HG02885 (cell line): ENCODE data around the gene ARHGAP26.
"Not testable (repeated sequence)": the region's sequence is repeated elsewhere in the genome, so short reads cannot be mapped to it uniquely, and the experiment has no call there.

Experiments used
- ATAC-seq: cut with Tn5 transposase; IDR thresholded peaks from one replicate; pipeline ENCODE4 v1.9.1; 2021; ENCODE audit warnings: mild to moderate bottlenecking; ENCODE audit not compliant: unreplicated experiment, poor library complexity

Gene ARHGAP26

GRCh38 chr5:143182901-143183820 is 413.0 kb downstream of the ARHGAP26 start:
- peak; percentile 73 for ATAC-seq

GRCh38 chr5:143183989-143184388 is 413.8 kb downstream of the ARHGAP26 start:
- no peak for ATAC-seq

- no peak for ATAC-seq
These were observed 416.4 kb downstream of the ARHGAP26 start for GRCh38 chr5:143186623-143187022.

GRCh38 chr5:143187495-143187894 is 417.3 kb downstream of the ARHGAP26 start:
- peak; percentile 22 for ATAC-seq

GRCh38 chr5:143188083-143188482 is 417.9 kb downstream of the ARHGAP26 start:
- ATAC-seq: no peak

GRCh38 chr5:143188692-143189091 is 418.5 kb downstream of the ARHGAP26 start:
- peak; percentile 42 for ATAC-seq

- ATAC-seq: no peak
These were observed 420.2 kb downstream of the ARHGAP26 start for GRCh38 chr5:143190260-143190810.

- ATAC-seq: no peak
These were observed 421.5 kb downstream of the ARHGAP26 start for GRCh38 chr5:143191720-143192119.

GRCh38 chr5:143192191-143192900 is 422.2 kb downstream of the ARHGAP26 start:
- no peak for ATAC-seq

GRCh38 chr5:143194206-143194605 is 424.0 kb downstream of the ARHGAP26 start:
- ATAC-seq: no peak

- ATAC-seq: no peak
These were observed 424.5 kb downstream of the ARHGAP26 start for GRCh38 chr5:143194713-143195112.

- ATAC-seq: no peak
These were observed 425.3 kb downstream of the ARHGAP26 start for GRCh38 chr5:143195491-143195890.

- ATAC-seq: no peak
These were observed 426.6 kb downstream of the ARHGAP26 start for GRCh38 chr5:143196601-143197259.

GRCh38 chr5:143197260-143197656 is 427.1 kb downstream of the ARHGAP26 start:
- ATAC-seq: no peak

- ATAC-seq: no peak
These were observed 428.2 kb downstream of the ARHGAP26 start for GRCh38 chr5:143198332-143198731.

GRCh38 chr5:143199161-143199560 is 429.0 kb downstream of the ARHGAP26 start:
- ATAC-seq: no peak

GRCh38 chr5:143199843-143200242 is 429.7 kb downstream of the ARHGAP26 start:
- ATAC-seq: no peak

- no peak for ATAC-seq
These were observed 430.7 kb downstream of the ARHGAP26 start for GRCh38 chr5:143200781-143201398.

GRCh38 chr5:143201589-143201988 is 431.4 kb downstream of the ARHGAP26 start:
- no peak for ATAC-seq

- not testable (repeated sequence) for ATAC-seq
These were observed 433.3 kb downstream of the ARHGAP26 start for GRCh38 chr5:143203301-143203956.
